GM19023 (cell line): ENCODE measurements around the gene ARMC2.
A peak's percentile ranks its signal among the peaks of the same experiment; 100 is the strongest.

Source experiments
- ATAC-seq: cut with Tn5 transposase; IDR thresholded peaks from one replicate; pipeline ENCODE4 v1.9.1; 2021; ENCODE audit warnings: mild to moderate bottlenecking, moderate library complexity; ENCODE audit not compliant: unreplicated experiment

Gene ARMC2

GRCh38 chr6:108982154-108983113 is 134.2 kb downstream of the ARMC2 start:
- ATAC-seq = no peak

DNA sequence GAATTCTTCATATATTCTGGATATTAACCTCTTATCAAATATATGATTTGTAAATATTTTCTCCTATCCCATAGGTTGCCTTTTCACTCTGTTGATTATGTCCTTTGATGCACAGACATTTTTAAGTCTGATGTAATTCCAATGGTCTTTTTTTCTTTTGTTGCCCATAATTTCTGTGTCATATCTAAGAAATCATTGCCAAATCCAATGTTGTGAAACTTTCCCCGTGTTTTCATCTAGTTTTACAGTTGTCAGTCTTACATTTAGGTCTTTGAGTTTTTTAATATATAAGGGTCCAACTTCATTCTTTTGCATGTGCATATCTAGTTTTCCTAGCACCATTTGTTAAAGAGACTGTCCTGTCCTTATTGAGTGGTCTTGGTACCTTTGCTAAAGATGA is 134.9 kb downstream of the ARMC2 start:
- ATAC-seq = no peak

DNA sequence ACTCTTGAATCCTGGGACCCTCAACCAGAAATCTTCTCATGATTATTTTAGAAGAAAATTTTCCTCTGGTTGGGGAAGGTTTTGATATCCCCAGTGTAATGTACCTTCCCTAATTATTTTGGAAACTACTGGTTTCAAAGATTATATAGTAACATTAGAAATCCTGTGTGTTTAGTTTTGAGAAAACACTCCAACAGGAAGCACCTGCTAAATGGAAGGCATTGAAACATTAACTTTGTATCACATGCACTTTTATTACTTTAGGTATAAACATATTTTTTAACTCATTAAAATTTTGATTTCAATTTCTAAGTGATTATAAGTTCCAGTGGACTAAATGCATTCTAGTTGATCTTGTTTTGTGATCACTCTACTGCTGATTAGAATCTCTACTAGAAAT is 137.1 kb downstream of the ARMC2 start:
- no peak for ATAC-seq

DNA sequence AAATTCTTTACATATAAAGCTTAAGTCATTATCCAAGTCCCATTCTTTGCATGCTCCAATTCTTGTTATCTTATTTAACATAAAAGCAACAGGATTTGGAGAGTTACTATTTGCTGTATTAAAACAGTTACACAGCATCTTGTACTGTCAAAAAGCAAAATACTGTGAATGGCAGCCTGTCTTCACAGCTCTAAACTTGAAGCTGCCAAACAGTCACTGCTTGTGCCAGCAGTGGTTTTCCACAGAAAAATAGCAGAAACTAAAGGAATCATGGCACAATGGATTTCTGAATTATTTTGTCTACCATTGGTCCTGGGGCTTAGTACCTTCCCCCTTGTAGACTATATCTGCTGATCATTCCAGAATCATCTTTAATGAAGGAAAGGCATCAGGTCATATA is 138.9 kb downstream of the ARMC2 start:
- ATAC-seq = no peak

DNA sequence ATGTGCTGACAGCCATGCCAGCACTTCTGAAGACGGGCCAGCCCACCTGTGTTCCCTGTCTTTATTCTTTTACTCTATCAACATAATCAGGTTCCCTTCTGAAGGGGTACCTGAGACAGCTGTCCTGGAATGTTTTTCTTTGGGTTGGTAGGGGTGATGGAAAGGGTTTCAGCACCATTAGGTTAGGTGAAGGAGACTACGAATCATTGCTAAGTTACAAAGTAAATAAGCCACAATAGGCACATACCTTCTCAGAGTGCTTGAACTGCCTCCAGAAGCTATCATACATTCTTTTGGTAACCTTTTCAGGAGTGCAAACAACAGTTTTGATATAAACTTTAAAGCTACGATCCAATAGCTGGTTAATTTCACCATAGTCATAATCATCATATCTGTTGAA is 140.1 kb downstream of the ARMC2 start:
- no peak for ATAC-seq

GRCh38 chr6:108988765-108989164 is 140.5 kb downstream of the ARMC2 start:
- no peak for ATAC-seq

- no peak for ATAC-seq
These were observed 141.5 kb downstream of the ARMC2 start for GRCh38 chr6:108989700-108990099.

DNA sequence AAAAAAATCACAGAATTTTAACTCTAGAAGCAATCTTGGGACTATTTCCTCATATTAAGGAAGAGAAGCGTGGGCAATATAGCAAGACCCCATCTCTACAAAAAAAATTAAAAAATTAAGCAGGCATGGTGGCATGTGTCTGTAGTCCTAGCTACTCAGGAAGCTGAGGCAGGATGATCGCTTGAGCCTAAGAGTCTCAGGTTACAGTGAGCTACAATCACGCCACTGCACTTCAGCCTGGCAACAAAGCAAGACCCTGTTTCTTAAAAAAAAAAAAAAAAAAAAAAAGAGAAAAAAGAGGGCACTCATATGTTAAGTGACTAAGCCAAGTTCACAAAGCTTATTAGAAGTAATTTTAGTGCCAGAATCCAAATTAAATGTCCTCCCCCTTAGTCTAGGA is 145.7 kb downstream of the ARMC2 start:
- ATAC-seq = no peak

- no peak for ATAC-seq
These were observed 147.1 kb downstream of the ARMC2 start for GRCh38 chr6:108995296-108995695.

- no peak for ATAC-seq
These were observed 148.0 kb downstream of the ARMC2 start for GRCh38 chr6:108996208-108996607.

DNA sequence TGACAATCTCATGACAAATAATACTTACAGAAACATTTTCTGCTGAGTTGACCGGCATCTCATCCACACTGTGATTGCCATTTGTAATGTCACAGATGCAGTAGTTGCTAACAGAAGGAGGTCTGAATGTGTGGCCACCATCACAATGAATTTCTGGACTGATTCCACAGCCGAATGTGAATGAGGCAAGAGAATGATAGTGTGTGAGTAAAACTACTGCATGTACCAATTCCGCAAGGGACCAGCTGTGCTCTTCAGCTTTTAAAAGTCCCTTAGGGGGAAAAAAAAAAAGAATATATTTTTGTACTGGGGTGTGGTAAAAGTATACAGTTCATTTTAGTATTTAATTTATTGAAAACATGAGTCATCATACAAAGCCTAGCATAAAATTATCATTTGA is 150.3 kb downstream of the ARMC2 start:
- ATAC-seq = no peak

DNA sequence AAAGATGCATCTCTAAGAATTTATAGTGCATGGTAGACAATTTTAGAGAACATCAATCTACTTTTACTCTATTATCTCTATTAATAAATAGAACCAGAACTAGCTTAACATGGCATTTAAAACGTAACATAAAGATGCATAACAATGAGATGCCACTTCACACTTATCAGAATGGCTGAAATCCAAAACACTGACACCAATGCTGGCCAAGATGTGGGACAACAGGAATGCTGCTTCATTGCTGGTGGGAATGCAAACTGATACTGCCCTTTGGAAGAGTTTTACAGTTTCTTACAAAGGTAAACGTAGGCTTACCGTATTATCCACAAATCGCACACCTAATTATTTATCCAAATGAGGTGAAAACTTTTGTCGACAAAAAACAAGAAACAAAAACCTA is 151.2 kb downstream of the ARMC2 start:
- ATAC-seq = no peak

GRCh38 chr6:109000289-109000688 is 152.1 kb downstream of the ARMC2 start:
- ATAC-seq = no peak

- ATAC-seq = no peak
These were observed 153.2 kb downstream of the ARMC2 start for GRCh38 chr6:109001291-109001894.

DNA sequence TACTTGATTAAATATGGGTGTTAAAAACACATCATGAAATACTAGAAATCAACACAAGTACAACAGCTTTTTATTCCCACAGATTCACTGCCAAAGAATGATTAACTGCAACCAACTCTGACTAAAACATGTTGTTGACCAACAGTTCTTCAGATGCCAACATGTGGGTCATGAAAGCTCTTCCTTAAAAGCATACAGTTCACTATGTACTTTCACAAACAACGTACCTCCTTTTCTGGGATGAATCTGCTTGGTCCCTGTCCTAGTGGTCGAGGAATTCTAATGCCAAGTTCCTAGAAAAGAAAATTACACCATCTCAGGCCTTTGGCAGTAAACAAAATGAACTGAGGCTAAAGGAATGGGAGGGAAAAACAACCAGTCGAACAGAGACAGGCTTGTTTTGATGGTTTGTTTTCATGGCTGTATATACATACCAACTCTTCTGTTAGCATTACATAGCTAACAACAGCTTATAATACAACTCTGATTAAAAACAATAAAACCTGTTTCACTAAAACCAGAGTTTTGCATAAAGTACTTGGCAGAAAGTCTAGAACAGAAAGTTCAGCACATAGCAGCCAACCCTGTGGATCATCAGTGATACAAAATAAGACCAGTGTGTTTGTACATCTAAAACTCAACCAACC is 154.0 kb downstream of the ARMC2 start:
- no peak for ATAC-seq

DNA sequence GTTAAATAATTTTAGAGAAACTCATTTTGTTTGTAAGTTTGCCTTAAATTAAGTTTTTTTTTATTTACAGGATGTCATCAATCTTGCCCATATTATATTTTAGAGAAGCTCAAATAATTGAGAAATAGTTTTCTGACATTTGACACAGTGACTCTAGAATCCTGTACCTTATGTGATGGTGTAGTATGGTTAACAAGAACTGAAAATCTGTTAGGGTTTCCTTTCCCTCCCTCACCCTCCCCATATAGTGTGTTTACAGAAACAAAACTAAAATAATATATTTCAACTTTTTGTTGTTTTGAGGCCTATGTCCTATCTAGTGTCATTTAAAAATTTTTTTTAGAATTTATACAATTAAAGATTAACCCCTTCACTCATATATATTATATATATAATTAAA is 154.7 kb downstream of the ARMC2 start:
- ATAC-seq = no peak

- no peak for ATAC-seq
These were observed 158.6 kb downstream of the ARMC2 start for GRCh38 chr6:109006818-109007217.

DNA sequence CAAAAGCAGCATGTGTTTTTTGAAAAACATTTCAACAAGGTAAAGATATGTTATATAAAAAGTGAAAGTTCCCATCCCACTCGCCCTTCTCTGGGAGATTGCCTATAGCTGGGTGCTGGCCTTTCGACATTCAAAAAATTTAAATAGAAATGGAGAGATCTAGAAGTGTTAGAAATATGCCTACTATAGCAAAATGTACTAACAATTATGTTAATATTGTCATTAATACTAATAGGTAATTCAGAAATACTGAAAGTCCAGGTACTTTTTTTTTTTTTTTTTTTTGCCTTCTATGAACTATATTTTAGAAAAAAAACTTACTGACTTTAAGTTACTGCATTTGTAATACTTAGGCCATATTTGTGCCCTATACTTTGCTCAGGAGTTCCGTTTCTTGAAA is 159.3 kb downstream of the ARMC2 start:
- ATAC-seq = no peak

DNA sequence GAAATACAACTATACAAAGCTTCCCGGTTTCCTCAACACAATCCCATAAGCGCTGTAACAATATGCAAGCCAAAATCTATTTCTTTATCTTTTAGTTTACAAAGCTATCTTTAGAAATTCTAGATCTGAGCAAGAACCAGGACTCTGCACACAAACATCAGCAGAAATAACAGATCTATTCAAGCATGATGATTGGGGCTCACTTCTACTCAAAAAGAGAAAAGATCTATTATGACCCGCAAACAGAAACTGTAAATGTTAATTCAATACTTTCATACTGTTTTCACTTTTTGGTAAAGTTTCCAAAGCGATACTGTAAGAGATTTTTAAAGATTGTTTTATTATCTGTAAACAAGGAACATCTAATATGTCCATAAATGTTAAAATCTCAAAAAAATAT is 159.8 kb downstream of the ARMC2 start:
- no peak for ATAC-seq

- peak; percentile 30 for ATAC-seq
These were observed 160.5 kb downstream of the ARMC2 start for GRCh38 chr6:109008537-109009235.

- peak; percentile 95 for ATAC-seq
These were observed 161.2 kb downstream of the ARMC2 start for GRCh38 chr6:109009236-109009961.
